Measurements from ENCODE around the gene TGIF2. TPM values are rescaled to one million over a fixed set of nuclear protein-coding genes. Genes with fewer than 3 reads are reported as not detected.

The TGIF2 gene
- total and polyA plus RNA-seq, 2 donors from 2014 or later = 11.0 to 15.3 TPM

GRCh38 chr20:36620917-36621316 is 47.5 kb downstream of the TGIF2 start:
- FAIRE-seq (no peak), DNase-seq (no peak)
- Histone ChIP-seq H3K36me3 (ENCODE audit: control insufficient read depth in 2 of 3, insufficient read depth in 3 of 3, low read length in 3 of 3) (no peaks in the 10 kb centered on the region), H3K9me3 (ENCODE audit: control insufficient read depth in 2 of 3, insufficient read depth in 1 of 3, low read length in 3 of 3) (no peaks in the 10 kb centered on the region), H3K4me3 (ENCODE audit: low read length in 3 of 3) (no peak overlapping the region), H3K27me3 (ENCODE audit: control insufficient read depth, insufficient read depth, low read length) (no peaks in the 10 kb centered on the region), H3K4me1 (ENCODE audit: control insufficient read depth in 2 of 3, insufficient read depth in 2 of 3, low read depth in 1 of 3, low read length in 3 of 3) (no peaks in the 10 kb centered on the region), H3K9ac (ENCODE audit: low read length in 3 of 3) (no peak overlapping the region), H3K27ac (ENCODE audit: low read depth in 2 of 2, low read length in 2 of 2) (no peak overlapping the region)
- TF ChIP-seq CTCF (IDR thresholded peaks at IDR 0.05; ENCODE audit: borderline replicate concordance, extremely low read depth, insufficient read depth) = no peak
- intact Hi-C loops (cut with DNase I) = no loop called here

GRCh38 chr20:36623444-36623843 is 50.0 kb downstream of the TGIF2 start:
- no peak for TF ChIP-seq CTCF (IDR thresholded peaks at IDR 0.05; ENCODE audit: borderline replicate concordance, extremely low read depth, insufficient read depth)
- Histone ChIP-seq H3K36me3 (ENCODE audit: control insufficient read depth in 2 of 3, insufficient read depth in 3 of 3, low read length in 3 of 3) (no peaks in the 10 kb centered on the region), H3K4me3 (ENCODE audit: low read length in 3 of 3) (no peak overlapping the region), H3K27ac (ENCODE audit: low read depth in 2 of 2, low read length in 2 of 2) (no peak overlapping the region), H3K9ac (ENCODE audit: low read length in 3 of 3) (no peak overlapping the region), H3K27me3 (ENCODE audit: control insufficient read depth, insufficient read depth, low read length) (no peaks in the 10 kb centered on the region), H3K9me3 (ENCODE audit: control insufficient read depth in 2 of 3, insufficient read depth in 1 of 3, low read length in 3 of 3) (no peaks in the 10 kb centered on the region), H3K4me1 (ENCODE audit: control insufficient read depth in 2 of 3, insufficient read depth in 2 of 3, low read depth in 1 of 3, low read length in 3 of 3) (no peaks in the 10 kb centered on the region)
- intact Hi-C loops (cut with DNase I) = no loop called here
- no peak for FAIRE-seq
- no peak for DNase-seq

- FAIRE-seq = no peak
- Histone ChIP-seq H3K27ac (ENCODE audit: low read depth in 2 of 2, low read length in 2 of 2) (no peak overlapping the region), H3K9ac (ENCODE audit: low read length in 3 of 3) (no peak overlapping the region), H3K9me3 (ENCODE audit: control insufficient read depth in 2 of 3, insufficient read depth in 1 of 3, low read length in 3 of 3) (no peaks in the 10 kb centered on the region), H3K36me3 (ENCODE audit: control insufficient read depth in 2 of 3, insufficient read depth in 3 of 3, low read length in 3 of 3) (no peaks in the 10 kb centered on the region), H3K4me3 (ENCODE audit: low read length in 3 of 3) (no peak overlapping the region), H3K4me1 (ENCODE audit: control insufficient read depth in 2 of 3, insufficient read depth in 2 of 3, low read depth in 1 of 3, low read length in 3 of 3) (no peaks in the 10 kb centered on the region), H3K27me3 (ENCODE audit: control insufficient read depth, insufficient read depth, low read length) (no peaks in the 10 kb centered on the region)
- intact Hi-C loops (cut with DNase I) = no loop called here
- no peak for TF ChIP-seq CTCF (IDR thresholded peaks at IDR 0.05; ENCODE audit: borderline replicate concordance, extremely low read depth, insufficient read depth)
- DNase-seq = no peak
Observed at GRCh38 chr20:36624068-36624943, 50.9 kb downstream of the TGIF2 start.
